ENCODE measurements around the gene CDYL2.

- no peak for TF ChIP-seq CTCF (IDR thresholded peaks at IDR 0.05)
- no peak for TF ChIP-seq POLR2AphosphoS5 (IDR thresholded peaks at IDR 0.05)
These were observed 136.5 kb downstream of the CDYL2 start for GRCh38 chr16:80667925-80668324.
